SK-N-MC (cell line): Measurements from ENCODE around the gene SYCE3.

Experiments used
- EZH2 ChIP-seq: fragments of 200-600 bp; sonication (generic); IDR thresholded peaks from one replicate; pipeline ENCODE4 v1.6.1; 2017; ENCODE audit warnings: antibody characterized with exemption
- POLR2AphosphoS5 ChIP-seq: IDR thresholded peaks from 2 replicates; pipeline ENCODE4 v1.6.1; 2012; ENCODE audit warnings: mild to moderate bottlenecking, low read depth, low read length, borderline replicate concordance

DNA sequence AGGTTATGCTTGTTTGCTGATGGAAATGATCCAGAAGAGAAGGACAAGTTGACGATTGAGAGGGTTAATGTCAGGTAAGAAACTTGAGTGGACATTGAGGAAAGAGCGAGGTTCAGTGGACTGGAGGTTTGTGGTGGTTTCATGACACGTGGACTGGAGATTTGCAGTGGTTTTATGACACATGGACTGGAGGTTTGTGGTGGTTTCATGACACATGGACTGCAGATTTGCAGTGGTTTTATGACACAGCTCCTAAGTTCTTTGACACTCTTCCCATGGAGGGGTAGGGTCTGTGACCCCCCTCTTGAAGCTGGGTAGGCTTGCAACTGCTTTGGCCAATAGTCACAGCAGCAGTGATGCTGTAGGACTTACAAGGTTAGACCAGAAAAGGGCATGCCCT, 32.5 kb upstream of the SYCE3 start:
- TF ChIP-seq EZH2 = no peak
- TF ChIP-seq POLR2AphosphoS5 = no peak
